ENCODE measurements around the gene SELENOO.

SELENOO gene

DNA sequence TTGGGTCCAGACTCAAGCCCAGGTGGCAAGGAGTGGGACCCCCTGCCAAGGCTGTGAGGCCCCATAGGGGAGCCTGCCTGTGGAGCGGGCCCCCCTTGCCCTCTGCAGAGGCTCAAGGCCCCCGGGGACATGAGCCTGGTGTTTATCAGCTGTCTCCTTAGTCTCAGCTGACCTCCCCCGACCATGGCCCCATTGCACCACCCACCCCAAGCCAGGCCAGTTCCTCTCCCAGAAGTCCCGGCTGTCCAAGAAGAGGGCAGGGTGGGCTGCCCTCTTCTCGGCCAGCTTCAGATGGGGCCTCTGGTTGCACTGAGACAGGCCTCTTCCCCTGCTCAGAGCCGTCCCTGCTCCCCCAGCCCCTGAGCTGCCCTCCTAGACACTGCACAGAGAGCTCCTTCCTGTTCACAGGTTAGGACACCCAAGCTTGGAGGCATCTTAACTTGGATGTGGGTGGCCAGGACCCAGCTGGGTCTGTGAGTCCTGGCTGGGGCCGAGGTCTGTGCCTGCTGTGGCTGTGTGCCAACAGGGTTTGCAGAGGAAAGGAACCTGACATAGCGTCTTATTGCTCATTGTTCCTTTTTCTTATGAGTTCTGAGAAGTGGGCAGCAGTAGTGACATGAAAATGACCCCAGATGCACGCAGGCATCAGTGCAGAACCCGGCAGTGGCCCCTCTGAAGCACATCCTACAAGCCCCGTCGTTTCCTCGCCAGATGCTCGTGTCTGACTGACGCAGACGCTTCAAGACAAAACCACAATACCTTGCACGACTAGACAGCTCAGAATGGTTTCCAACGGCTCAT lies 9.7 kb upstream of the SELENOO start:
- TF ChIP-seq ZBTB7A (IDR thresholded peaks at IDR 0.05; ENCODE audit: low read depth) = no peak
- TF ChIP-seq NFIC (IDR thresholded peaks at IDR 0.05) = no peak
- no peak for TF ChIP-seq TCF12 (IDR thresholded peaks at IDR 0.05; ENCODE audit: low read depth)

- TF ChIP-seq NFIC (IDR thresholded peaks at IDR 0.05) = no peak
- no peak for TF ChIP-seq EP300 (IDR thresholded peaks at IDR 0.05; ENCODE audit: borderline replicate concordance)
- no peak for TF ChIP-seq RAD21 (IDR thresholded peaks at IDR 0.05; ENCODE audit: low read depth)
- no peak for TF ChIP-seq TEAD4 (IDR thresholded peaks at IDR 0.05)
- no peak for TF ChIP-seq CEBPB (IDR thresholded peaks at IDR 0.05)
- no peak for TF ChIP-seq CREB1 (IDR thresholded peaks at IDR 0.05; ENCODE audit: low read depth)
- TF ChIP-seq EGR1 (IDR thresholded peaks at IDR 0.05) = no peak
- no peak for TF ChIP-seq ZBTB7A (IDR thresholded peaks at IDR 0.05; ENCODE audit: low read depth)
- TF ChIP-seq USF1 (IDR thresholded peaks at IDR 0.05) = no peak
- TF ChIP-seq REST (IDR thresholded peaks at IDR 0.05; ENCODE audit: low read depth) = no peak
- no peak for TF ChIP-seq TCF12 (IDR thresholded peaks at IDR 0.05; ENCODE audit: low read depth)
- no peak for TF ChIP-seq TAF1 (IDR thresholded peaks at IDR 0.05; ENCODE audit: low read depth)
- no peak for TF ChIP-seq FOXM1 (IDR thresholded peaks at IDR 0.05; ENCODE audit: borderline replicate concordance, low read depth)
- TF ChIP-seq YY1 (IDR thresholded peaks at IDR 0.05; ENCODE audit: low read depth) = no peak
- no peak for TF ChIP-seq MAX (IDR thresholded peaks at IDR 0.05)
Observed at GRCh38 chr22:50192436-50193204, 8.2 kb upstream of the SELENOO start.

DNA sequence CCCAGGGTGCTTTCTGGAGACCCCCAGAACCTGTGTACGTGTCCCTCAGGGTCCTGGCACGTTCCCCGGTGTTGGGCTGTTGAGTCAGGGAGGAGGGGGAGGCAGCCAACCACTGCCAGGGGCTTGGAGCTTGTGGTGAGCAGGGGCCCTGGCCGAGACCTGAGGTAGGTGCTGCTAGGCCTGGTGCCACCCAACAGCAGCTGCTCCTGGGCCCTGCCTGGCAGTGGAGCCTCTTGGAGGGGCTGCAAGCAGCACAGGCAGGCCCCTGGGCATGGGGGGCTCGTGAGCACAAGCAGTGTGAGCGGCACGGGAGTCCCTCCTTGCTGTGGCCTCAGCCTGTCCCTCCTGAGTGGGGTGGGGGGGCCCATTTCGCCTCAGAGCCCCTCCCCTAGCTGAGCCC lies 7.2 kb upstream of the SELENOO start:
- no peak for TF ChIP-seq CEBPB (IDR thresholded peaks at IDR 0.05)

DNA sequence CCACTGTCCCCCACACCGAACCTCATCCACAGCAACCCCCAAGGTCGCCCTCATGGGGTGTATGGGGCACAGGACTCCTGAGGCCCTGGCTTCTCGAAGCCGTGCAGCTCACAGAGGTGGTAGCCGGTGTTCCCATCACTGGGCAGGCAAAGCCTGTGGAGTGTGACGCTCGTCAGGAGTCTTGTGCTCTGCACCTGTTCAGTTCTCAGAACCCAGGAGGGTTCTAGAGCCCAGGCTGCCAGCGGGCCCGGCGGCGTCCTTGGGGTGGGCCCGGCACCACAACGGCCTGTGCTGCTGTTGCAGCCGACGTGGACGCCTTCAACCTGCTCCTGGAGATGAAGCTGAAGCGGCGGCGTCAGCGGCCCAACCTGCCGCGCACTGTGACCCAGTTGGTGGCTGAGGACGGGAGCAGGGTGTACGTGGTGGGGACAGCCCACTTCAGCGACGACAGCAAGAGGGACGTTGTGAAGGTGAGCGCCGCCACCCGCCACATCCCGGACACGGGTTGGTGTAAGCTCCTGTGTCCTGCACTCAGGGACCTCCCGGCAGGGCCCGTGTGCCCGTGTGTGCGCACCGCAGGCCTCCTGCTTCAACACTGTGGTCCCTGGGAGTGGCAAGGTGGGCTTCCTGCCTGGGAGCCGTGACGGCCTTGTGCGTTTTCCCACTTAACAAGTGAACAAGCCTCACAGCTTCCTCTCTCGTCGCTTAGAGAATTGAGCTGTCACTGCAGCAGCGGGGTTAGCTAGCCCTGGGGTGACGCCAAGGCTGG lies 6.6 kb upstream of the SELENOO start:
- no peak for TF ChIP-seq CEBPB (IDR thresholded peaks at IDR 0.05)
- TF ChIP-seq FOXM1 (IDR thresholded peaks at IDR 0.05; ENCODE audit: borderline replicate concordance, low read depth) = no peak
- no peak for TF ChIP-seq CREB1 (IDR thresholded peaks at IDR 0.05; ENCODE audit: low read depth)
- TF ChIP-seq YY1 (IDR thresholded peaks at IDR 0.05; ENCODE audit: low read depth) = no peak
- no peak for TF ChIP-seq TCF12 (IDR thresholded peaks at IDR 0.05; ENCODE audit: low read depth)
- no peak for TF ChIP-seq EP300 (IDR thresholded peaks at IDR 0.05; ENCODE audit: borderline replicate concordance)
- no peak for TF ChIP-seq TAF1 (IDR thresholded peaks at IDR 0.05; ENCODE audit: low read depth)
- no peak for TF ChIP-seq NFIC (IDR thresholded peaks at IDR 0.05)
- TF ChIP-seq ZBTB7A (IDR thresholded peaks at IDR 0.05; ENCODE audit: low read depth) = no peak
- TF ChIP-seq MAX (IDR thresholded peaks at IDR 0.05) = no peak
- TF ChIP-seq TEAD4 (IDR thresholded peaks at IDR 0.05) = no peak
- TF ChIP-seq REST (IDR thresholded peaks at IDR 0.05; ENCODE audit: low read depth) = no peak

DNA sequence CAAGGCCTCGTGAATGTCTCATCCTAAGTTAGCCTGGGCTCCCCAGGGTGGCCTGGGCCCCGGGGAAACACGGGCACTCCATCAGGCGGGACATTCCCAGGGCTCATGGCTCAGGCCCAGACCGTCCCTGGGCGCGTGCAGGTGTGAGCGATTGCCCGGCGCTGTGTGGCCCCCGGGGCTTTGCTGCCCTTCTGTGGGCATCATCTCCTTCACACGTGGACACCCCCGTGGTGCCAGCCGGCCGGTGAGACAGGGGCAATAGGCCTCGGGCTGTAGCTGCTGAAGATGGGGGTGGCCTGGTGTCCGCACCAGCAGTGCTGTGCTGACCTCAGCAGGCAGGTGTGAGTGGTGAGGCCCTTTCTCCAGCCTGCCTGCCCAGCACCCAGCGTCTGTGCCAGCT lies 4.6 kb upstream of the SELENOO start:
- TF ChIP-seq FOXM1 (IDR thresholded peaks at IDR 0.05; ENCODE audit: borderline replicate concordance, low read depth) (no peak), TCF12 (IDR thresholded peaks at IDR 0.05; ENCODE audit: low read depth) (no peak)

Data from Ishikawa (cell line).